ENCODE results near the gene UBL7. TPM values are rescaled to one million over a fixed set of nuclear protein-coding genes. Genes with fewer than 3 reads are reported as not detected.

Gene UBL7
- total RNA-seq, 4 donors from 2014 or later = 32.2 to 74.2 (median 62.8) TPM

GRCh38 chr15:74502301-74502700, 41.3 kb upstream of the UBL7 start:
- no peak overlapping the region for H3K27ac ChIP-seq
- 91% methylated on average over 3 of the region's 3 CpGs for WGBS
- no peaks in the 10 kb centered on the region for H3K4me1 ChIP-seq
- no peak for TF ChIP-seq POLR2A (IDR thresholded peaks at IDR 0.05)
- no peak for TF ChIP-seq EP300 (IDR thresholded peaks at IDR 0.05)
- TF ChIP-seq CTCF (IDR thresholded peaks at IDR 0.05) = no peak
- no peak for TF ChIP-seq POLR2AphosphoS5 (IDR thresholded peaks at IDR 0.05)
- no peaks in the 10 kb centered on the region for H3K9me3 ChIP-seq
- no peak overlapping the region for H3K4me3 ChIP-seq
- no peaks in the 10 kb centered on the region for H3K27me3 ChIP-seq
- H3K36me3 ChIP-seq = no peaks in the 10 kb centered on the region
- DNase-seq (ENCODE audit: low spot score in 2 of 2) = no peak

- Histone ChIP-seq H3K27me3 (no peaks in the 10 kb centered on the region), H3K9me3 (no peaks in the 10 kb centered on the region), H3K27ac (no peak overlapping the region), H3K4me3 (no peak overlapping the region), H3K36me3 (no peaks in the 10 kb centered on the region), H3K4me1 (no peaks in the 10 kb centered on the region)
- 89% methylated on average over 2 of the region's 2 CpGs for WGBS
- DNase-seq (ENCODE audit: low spot score in 2 of 2) = no peak
- TF ChIP-seq EP300 (IDR thresholded peaks at IDR 0.05) = no peak
- TF ChIP-seq POLR2AphosphoS5 (IDR thresholded peaks at IDR 0.05) = no peak
- TF ChIP-seq POLR2A (IDR thresholded peaks at IDR 0.05) = no peak
- no peak for TF ChIP-seq CTCF (IDR thresholded peaks at IDR 0.05)
Observed at GRCh38 chr15:74500401-74500800, 39.4 kb upstream of the UBL7 start.

- no peaks in the 10 kb centered on the region for H3K36me3 ChIP-seq
- H3K9me3 ChIP-seq = no peaks in the 10 kb centered on the region
- H3K27me3 ChIP-seq = no peaks in the 10 kb centered on the region
- no peak for DNase-seq (ENCODE audit: low spot score in 2 of 2)
- WGBS = 92% methylated on average over 2 of the region's 2 CpGs
- TF ChIP-seq CTCF (IDR thresholded peaks at IDR 0.05) (no peak), POLR2A (IDR thresholded peaks at IDR 0.05) (no peak), EP300 (IDR thresholded peaks at IDR 0.05) (no peak), POLR2AphosphoS5 (IDR thresholded peaks at IDR 0.05) (no peak)
- H3K4me1 ChIP-seq = no peaks in the 10 kb centered on the region
- H3K27ac ChIP-seq = no peak overlapping the region
- no peak overlapping the region for H3K4me3 ChIP-seq
Observed at GRCh38 chr15:74499366-74499765, 38.4 kb upstream of the UBL7 start.

GRCh38 chr15:74497584-74497983, 36.6 kb upstream of the UBL7 start:
- Histone ChIP-seq H3K4me3 (no peak overlapping the region), H3K9me3 (no peaks in the 10 kb centered on the region)
- TF ChIP-seq CTCF (IDR thresholded peaks at IDR 0.05) (no peak), POLR2A (IDR thresholded peaks at IDR 0.05) (no peak), EP300 (IDR thresholded peaks at IDR 0.05) (no peak), POLR2AphosphoS5 (IDR thresholded peaks at IDR 0.05) (no peak)

GRCh38 chr15:74496648-74497047, 35.7 kb upstream of the UBL7 start:
- 92% methylated on average over 3 of the region's 3 CpGs for WGBS
- H3K9me3 ChIP-seq = no peaks in the 10 kb centered on the region

More at GRCh38 chr15:74497584-74497983, 36.6 kb upstream of the UBL7 start:
- no peak for DNase-seq (ENCODE audit: low spot score in 2 of 2)
- no peaks in the 10 kb centered on the region for H3K4me1 ChIP-seq
- H3K27me3 ChIP-seq = no peaks in the 10 kb centered on the region
- H3K27ac ChIP-seq = no peak overlapping the region
- no peaks in the 10 kb centered on the region for H3K36me3 ChIP-seq
- WGBS = 63% methylated on average over 2 of the region's 2 CpGs

More at GRCh38 chr15:74496648-74497047, 35.7 kb upstream of the UBL7 start:
- no peaks in the 10 kb centered on the region for H3K27me3 ChIP-seq
- H3K27ac ChIP-seq = no peak overlapping the region
- no peak for DNase-seq (ENCODE audit: low spot score in 2 of 2)
- TF ChIP-seq POLR2A (IDR thresholded peaks at IDR 0.05) (no peak), CTCF (IDR thresholded peaks at IDR 0.05) (no peak), POLR2AphosphoS5 (IDR thresholded peaks at IDR 0.05) (no peak), EP300 (IDR thresholded peaks at IDR 0.05) (no peak)
- H3K4me1 ChIP-seq = no peaks in the 10 kb centered on the region
- no peak overlapping the region for H3K4me3 ChIP-seq
- no peaks in the 10 kb centered on the region for H3K36me3 ChIP-seq
